HEK293 (cell line): ENCODE measurements around the gene GPR153.

Source experiments
- AEBP2 ChIP-seq: fragments of 450-650 bp; formaldehyde crosslinking; IDR thresholded peaks from 2 replicates; pipeline ENCODE4 v1.5.1; 2016; ENCODE audit warnings: missing biosample characterization, missing genetic modification characterization, borderline replicate concordance
- BCL6B ChIP-seq: fragments of 450-650 bp; formaldehyde crosslinking; IDR thresholded peaks from 2 replicates; pipeline ENCODE4 v1.5.1; 2017; ENCODE audit warnings: missing biosample characterization, missing genetic modification characterization
- EGR2 ChIP-seq: fragments of 450-650 bp; formaldehyde crosslinking; IDR thresholded peaks from 2 replicates; pipeline ENCODE4 v1.5.1; 2016; ENCODE audit warnings: low read depth, missing biosample characterization, missing genetic modification characterization
- HOXC10 ChIP-seq: sonication (generic); formaldehyde crosslinking; IDR thresholded peaks from 2 replicates; pipeline ENCODE4 v1.8.1; 2023; ENCODE audit warnings: mild to moderate bottlenecking, missing genetic modification reagents
- IKZF3 ChIP-seq: fragments of 450-650 bp; IDR thresholded peaks from 2 replicates; pipeline ENCODE4 v1.5.0; 2018; ENCODE audit warnings: missing biosample characterization, mild to moderate bottlenecking, missing genetic modification characterization, moderate library complexity
- INSM2 ChIP-seq: fragments of 450-650 bp; formaldehyde crosslinking; IDR thresholded peaks from 2 replicates; pipeline ENCODE4 v1.5.1; 2016; ENCODE audit warnings: missing biosample characterization, missing genetic modification characterization
- KLF16 ChIP-seq: fragments of 450-650 bp; formaldehyde crosslinking; IDR thresholded peaks from 2 replicates; pipeline ENCODE4 v1.5.1; 2017; ENCODE audit warnings: missing biosample characterization, missing genetic modification characterization
- PRDM1 ChIP-seq: fragments of 450-650 bp; formaldehyde crosslinking; IDR thresholded peaks from 2 replicates; pipeline ENCODE4; 2016; ENCODE audit warnings: missing biosample characterization, missing genetic modification characterization
- SALL2 ChIP-seq: fragments of 450-650 bp; formaldehyde crosslinking; IDR thresholded peaks from 2 replicates; pipeline ENCODE4 v1.5.0; 2017; ENCODE audit warnings: missing biosample characterization, mild to moderate bottlenecking, missing genetic modification characterization, borderline replicate concordance
- SCRT2 ChIP-seq: fragments of 450-650 bp; formaldehyde crosslinking; IDR thresholded peaks from 2 replicates; pipeline ENCODE4 v1.5.1; 2016; ENCODE audit warnings: missing biosample characterization, missing genetic modification characterization
- ZNF112 ChIP-seq: fragments of 450-650 bp; formaldehyde crosslinking; IDR thresholded peaks from 2 replicates; pipeline ENCODE4 v1.5.0; 2017; ENCODE audit warnings: missing biosample characterization, missing genetic modification characterization
- ZNF146 ChIP-seq: fragments of 450-650 bp; formaldehyde crosslinking; IDR thresholded peaks from 2 replicates; pipeline ENCODE4 v1.5.1; 2016; ENCODE audit warnings: missing biosample characterization, missing genetic modification characterization
- ZNF155 ChIP-seq: fragments of 450-650 bp; formaldehyde crosslinking; IDR thresholded peaks from 2 replicates; pipeline ENCODE4 v1.5.1; 2016; ENCODE audit warnings: missing biosample characterization, missing genetic modification characterization
- ZNF175 ChIP-seq: fragments of 450-650 bp; formaldehyde crosslinking; IDR thresholded peaks from 2 replicates; pipeline ENCODE4 v1.5.1; 2016; ENCODE audit warnings: missing biosample characterization, missing genetic modification characterization
- ZNF18 ChIP-seq: fragments of 450-650 bp; formaldehyde crosslinking; IDR thresholded peaks from 2 replicates; pipeline ENCODE4 v1.5.1; 2016; ENCODE audit warnings: missing biosample characterization, missing genetic modification characterization
- ZNF211 ChIP-seq: fragments of 450-650 bp; formaldehyde crosslinking; IDR thresholded peaks from 2 replicates; pipeline ENCODE4 v1.5.1; 2016; ENCODE audit warnings: low read depth, missing biosample characterization, missing genetic modification characterization
- ZNF239 ChIP-seq: fragments of 450-650 bp; formaldehyde crosslinking; IDR thresholded peaks from 2 replicates; pipeline ENCODE4 v1.5.1; 2016; ENCODE audit warnings: missing biosample characterization, missing genetic modification characterization
- ZNF341 ChIP-seq: fragments of 450-650 bp; formaldehyde crosslinking; IDR thresholded peaks from 2 replicates; pipeline ENCODE4; 2016; ENCODE audit warnings: low read depth, missing biosample characterization, missing genetic modification characterization
- ZNF416 ChIP-seq: fragments of 450-650 bp; formaldehyde crosslinking; IDR thresholded peaks from 2 replicates; pipeline ENCODE4 v1.5.1; 2016; ENCODE audit warnings: missing biosample characterization, missing genetic modification characterization
- ZNF433 ChIP-seq: fragments of 450-650 bp; formaldehyde crosslinking; IDR thresholded peaks from 2 replicates; pipeline ENCODE4 v1.5.1; 2016; ENCODE audit warnings: missing biosample characterization, missing genetic modification characterization, low read depth
- ZNF610 ChIP-seq: fragments of 450-650 bp; formaldehyde crosslinking; IDR thresholded peaks from 2 replicates; pipeline ENCODE4 v1.5.1; 2016; ENCODE audit warnings: missing biosample characterization, missing genetic modification characterization, borderline replicate concordance
- ZNF629 ChIP-seq: fragments of 450-650 bp; formaldehyde crosslinking; IDR thresholded peaks from 2 replicates; pipeline ENCODE4 v1.5.1; 2017; ENCODE audit warnings: missing biosample characterization, missing genetic modification characterization
- TF ChIP-seq, protein P1 (sequence below): fragments of 450-650 bp; formaldehyde crosslinking; IDR thresholded peaks from 2 replicates; pipeline ENCODE4 v1.5.1; 2016; ENCODE audit warnings: missing biosample characterization, missing genetic modification characterization
- TF ChIP-seq, protein P2 (sequence below): fragments of 450-650 bp; formaldehyde crosslinking; IDR thresholded peaks from 2 replicates; pipeline ENCODE4 v1.5.1; 2016; ENCODE audit warnings: missing biosample characterization, missing genetic modification characterization
- TF ChIP-seq, protein P3 (sequence below): fragments of 450-650 bp; formaldehyde crosslinking; IDR thresholded peaks from 2 replicates; pipeline ENCODE4 v1.5.1; 2017; ENCODE audit warnings: missing biosample characterization, missing genetic modification characterization
- TF ChIP-seq, protein P4 (sequence below): fragments of 450-650 bp; formaldehyde crosslinking; IDR thresholded peaks from 2 replicates; pipeline ENCODE4 v1.5.1; 2016; ENCODE audit warnings: missing biosample characterization, missing genetic modification characterization

Gene GPR153

DNA sequence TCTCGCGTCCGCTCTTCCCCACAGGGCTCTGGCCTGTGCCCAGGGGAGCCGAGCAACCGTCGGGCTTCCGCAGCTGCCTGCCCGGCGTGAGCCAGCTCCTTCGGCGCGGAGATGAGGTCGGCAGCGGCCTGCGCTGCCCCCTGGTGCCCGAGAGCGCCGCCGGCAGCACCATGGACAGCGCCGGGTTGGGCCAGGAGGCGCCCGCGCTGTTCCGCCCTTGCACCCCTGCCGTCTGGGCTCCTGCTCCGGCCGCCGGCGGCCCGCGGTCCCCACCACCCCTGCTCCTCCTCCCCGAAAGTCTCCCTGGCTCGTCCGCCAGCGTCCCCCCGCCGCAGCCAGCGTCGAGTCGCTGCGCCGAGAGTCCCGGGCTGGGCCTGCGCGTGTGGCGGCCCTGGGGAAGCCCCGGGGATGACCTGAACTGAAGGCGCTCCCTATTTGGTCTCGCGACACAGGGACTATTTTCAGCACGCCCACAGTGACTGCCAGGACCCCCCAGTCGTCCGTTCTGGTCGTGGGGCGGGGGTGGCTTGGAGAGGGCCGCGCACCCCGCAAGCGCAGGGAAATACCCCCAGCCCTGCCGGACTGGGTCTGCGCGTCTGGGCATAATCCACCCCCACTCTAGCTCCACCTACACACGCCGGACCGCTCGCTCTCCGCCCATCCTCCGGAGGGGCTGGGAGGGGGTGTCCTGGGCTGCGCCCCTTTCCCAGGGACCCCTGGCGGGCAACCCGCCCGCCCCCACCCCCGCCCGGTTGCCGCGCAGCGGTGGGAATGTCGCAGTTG, 15.6 kb downstream of the GPR153 start (continued):
- TF ChIP-seq AEBP2 (tag by site-specific recombination) (no peak), KLF16 (no peak), ZNF341 (tag by site-specific recombination) (peak; percentile 97), IKZF3 (peak; percentile 55), ZNF433 (tag by site-specific recombination) (no peak), ZNF629 (tag by site-specific recombination) (peak; percentile 29; the same call in 1 of the 2 replicates), ZNF416 (no peak), ZNF18 (tag by site-specific recombination) (no peak), INSM2 (0 out of 2 replicates have a peak, but pooled peaks have one; percentile 21), ZNF239 (tag by site-specific recombination) (no peak), SCRT2 (tag by site-specific recombination) (no peak), HOXC10 (CRISPR knock-in tag) (peak; percentile 84; the same call in 1 of the 2 replicates), ZNF610 (tag by site-specific recombination) (no peak), EGR2 (tag by site-specific recombination) (no peak), SALL2 (tag by site-specific recombination) (no peak), ZNF175 (tag by site-specific recombination) (no peak), BCL6B (tag by site-specific recombination) (no peak), ZNF146 (peak; percentile 5; the same call in 1 of the 2 replicates), ZNF211 (tag by site-specific recombination) (no peak), PRDM1 (tag by site-specific recombination) (no peak), ZNF112 (tag by site-specific recombination) (no peak), ZNF155 (tag by site-specific recombination) (no peak)
- TF ChIP-seq, protein P1, sequence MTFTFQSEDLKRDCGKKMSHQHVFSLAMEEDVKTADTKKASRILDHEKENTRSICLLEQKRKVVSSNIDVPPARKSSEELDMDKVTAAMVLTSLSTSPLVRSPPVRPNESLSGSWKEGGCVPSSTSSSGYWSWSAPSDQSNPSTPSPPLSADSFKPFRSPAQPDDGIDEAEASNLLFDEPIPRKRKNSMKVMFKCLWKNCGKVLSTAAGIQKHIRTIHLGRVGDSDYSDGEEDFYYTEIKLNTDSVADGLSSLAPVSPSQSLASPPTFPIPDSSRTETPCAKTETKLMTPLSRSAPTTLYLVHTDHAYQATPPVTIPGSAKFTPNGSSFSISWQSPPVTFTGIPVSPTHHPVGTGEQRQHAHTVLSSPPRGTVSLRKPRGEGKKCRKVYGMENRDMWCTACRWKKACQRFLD (tag by site-specific recombination): no peak
- TF ChIP-seq, protein P2, sequence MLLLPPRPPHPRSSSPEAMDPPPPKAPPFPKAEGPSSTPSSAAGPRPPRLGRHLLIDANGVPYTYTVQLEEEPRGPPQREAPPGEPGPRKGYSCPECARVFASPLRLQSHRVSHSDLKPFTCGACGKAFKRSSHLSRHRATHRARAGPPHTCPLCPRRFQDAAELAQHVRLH (tag by site-specific recombination): 0 out of 2 replicates have a peak, but pooled peaks have one; percentile 51
- TF ChIP-seq, protein P3, sequence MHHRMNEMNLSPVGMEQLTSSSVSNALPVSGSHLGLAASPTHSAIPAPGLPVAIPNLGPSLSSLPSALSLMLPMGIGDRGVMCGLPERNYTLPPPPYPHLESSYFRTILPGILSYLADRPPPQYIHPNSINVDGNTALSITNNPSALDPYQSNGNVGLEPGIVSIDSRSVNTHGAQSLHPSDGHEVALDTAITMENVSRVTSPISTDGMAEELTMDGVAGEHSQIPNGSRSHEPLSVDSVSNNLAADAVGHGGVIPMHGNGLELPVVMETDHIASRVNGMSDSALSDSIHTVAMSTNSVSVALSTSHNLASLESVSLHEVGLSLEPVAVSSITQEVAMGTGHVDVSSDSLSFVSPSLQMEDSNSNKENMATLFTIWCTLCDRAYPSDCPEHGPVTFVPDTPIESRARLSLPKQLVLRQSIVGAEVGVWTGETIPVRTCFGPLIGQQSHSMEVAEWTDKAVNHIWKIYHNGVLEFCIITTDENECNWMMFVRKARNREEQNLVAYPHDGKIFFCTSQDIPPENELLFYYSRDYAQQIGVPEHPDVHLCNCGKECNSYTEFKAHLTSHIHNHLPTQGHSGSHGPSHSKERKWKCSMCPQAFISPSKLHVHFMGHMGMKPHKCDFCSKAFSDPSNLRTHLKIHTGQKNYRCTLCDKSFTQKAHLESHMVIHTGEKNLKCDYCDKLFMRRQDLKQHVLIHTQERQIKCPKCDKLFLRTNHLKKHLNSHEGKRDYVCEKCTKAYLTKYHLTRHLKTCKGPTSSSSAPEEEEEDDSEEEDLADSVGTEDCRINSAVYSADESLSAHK (tag by site-specific recombination): no peak
- TF ChIP-seq, protein P4, sequence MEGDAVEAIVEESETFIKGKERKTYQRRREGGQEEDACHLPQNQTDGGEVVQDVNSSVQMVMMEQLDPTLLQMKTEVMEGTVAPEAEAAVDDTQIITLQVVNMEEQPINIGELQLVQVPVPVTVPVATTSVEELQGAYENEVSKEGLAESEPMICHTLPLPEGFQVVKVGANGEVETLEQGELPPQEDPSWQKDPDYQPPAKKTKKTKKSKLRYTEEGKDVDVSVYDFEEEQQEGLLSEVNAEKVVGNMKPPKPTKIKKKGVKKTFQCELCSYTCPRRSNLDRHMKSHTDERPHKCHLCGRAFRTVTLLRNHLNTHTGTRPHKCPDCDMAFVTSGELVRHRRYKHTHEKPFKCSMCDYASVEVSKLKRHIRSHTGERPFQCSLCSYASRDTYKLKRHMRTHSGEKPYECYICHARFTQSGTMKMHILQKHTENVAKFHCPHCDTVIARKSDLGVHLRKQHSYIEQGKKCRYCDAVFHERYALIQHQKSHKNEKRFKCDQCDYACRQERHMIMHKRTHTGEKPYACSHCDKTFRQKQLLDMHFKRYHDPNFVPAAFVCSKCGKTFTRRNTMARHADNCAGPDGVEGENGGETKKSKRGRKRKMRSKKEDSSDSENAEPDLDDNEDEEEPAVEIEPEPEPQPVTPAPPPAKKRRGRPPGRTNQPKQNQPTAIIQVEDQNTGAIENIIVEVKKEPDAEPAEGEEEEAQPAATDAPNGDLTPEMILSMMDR: peak; percentile 91
